T-helper 9 cell (primary cell): ENCODE data around the gene ALDH3B1.

Experiments
- DNase-seq: peaks from one replicate; pipeline ENCODE4 v3.0.0-alpha.2; 2020

Gene ALDH3B1

DNA sequence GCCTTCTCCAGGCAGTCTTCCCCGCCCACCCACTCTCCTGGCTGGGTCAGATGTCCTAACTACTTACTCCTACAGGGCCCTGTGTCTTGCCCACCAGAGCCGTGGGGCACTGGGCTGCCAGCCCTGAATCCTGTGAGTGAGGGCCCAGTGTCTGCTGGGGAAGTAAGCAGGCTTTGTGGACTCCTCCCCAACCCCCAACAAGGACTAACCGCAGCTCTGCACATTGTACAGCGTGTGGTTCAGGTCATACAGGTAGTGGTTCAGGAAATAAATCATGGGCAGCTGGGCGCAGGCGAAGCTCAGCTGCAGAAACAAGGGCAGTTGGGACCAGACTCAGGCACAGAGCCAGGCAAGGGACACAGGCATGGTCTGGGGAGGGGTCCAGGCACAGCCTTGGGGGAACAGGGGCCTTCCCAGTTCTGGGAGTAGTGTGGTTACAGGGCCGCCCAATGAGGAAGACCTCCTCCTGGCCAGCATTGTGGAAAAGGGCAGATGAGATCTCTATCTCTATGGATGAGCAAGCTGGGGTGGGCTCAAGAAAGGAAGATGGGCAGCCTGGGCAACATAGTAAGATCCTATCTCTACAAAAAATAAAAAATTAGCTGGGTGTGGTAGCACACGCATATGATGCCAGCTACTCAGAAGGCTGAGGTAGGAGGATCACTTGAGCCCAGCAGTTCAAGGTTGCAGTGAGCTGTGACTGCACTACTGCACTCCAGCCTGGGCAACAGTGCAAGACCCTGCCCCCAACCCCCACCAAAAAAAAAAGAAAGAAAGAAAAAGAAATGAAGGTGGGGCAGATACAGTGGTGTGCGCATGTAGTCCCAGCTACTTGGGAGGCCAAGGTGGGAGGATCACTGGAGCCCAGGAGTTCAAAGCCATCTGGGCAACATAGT lies 11.7 kb upstream of the ALDH3B1 start:
- DNase-seq = no peak

DNA sequence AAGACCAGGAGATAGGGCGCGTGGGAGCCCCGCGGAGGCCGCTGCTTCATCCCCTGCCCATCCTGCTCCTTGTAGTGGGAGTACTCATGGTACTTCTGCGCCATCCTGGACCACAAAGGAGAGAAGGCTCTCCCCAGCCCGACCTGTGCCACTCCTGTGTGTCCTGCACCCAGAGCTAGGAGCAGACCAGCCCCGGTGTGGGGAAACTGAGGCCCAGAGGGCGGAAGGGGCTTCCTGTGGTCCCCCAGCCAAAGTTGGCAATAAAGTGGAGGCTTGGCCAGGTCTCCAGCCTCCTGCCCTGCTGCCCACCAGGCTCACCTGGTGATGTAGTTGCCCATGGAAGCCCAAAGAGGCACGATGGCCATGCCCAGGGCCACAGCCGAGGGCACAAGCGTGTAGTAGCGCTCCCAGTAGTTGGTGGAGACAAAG lies 10.9 kb upstream of the ALDH3B1 start:
- no peak for DNase-seq

DNA sequence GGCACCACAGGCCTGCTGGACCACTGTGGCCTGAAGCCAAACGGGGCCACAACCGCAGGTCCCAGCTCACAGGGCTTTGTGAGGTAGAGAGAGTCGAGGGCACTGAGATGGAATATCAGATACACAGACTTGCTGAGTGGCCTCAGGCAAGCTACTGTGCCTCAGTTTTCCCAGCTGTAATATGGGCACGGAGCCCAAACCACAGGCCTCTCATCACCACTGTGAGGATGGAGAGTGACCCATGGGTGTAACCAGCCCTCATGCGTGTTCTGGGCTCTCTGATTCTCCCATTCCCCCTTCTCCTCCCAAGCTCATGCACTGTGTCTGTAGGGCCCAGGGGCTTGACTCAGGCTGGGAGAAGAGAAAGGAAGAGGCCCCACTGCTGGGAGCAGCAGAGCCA lies 10.4 kb upstream of the ALDH3B1 start:
- no peak for DNase-seq

DNA sequence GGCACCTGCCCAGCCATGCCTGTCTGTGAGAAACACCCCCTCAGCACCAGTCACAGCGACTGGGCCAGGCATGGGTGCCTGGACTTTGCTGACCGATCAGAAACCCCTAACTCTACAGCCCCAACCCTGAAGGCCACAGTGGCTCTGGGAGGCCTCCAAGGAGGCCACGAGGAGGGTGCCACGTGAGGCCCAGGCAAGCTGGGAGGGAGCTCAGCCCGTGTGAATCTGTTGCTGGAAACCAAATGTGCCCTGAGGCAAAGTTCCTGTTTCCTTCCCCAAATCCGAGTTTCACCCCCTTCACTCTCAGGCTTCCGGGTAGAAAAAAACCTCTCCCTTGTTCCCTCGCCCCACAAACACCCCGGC lies 7.6 kb upstream of the ALDH3B1 start:
- DNase-seq = no peak

DNA sequence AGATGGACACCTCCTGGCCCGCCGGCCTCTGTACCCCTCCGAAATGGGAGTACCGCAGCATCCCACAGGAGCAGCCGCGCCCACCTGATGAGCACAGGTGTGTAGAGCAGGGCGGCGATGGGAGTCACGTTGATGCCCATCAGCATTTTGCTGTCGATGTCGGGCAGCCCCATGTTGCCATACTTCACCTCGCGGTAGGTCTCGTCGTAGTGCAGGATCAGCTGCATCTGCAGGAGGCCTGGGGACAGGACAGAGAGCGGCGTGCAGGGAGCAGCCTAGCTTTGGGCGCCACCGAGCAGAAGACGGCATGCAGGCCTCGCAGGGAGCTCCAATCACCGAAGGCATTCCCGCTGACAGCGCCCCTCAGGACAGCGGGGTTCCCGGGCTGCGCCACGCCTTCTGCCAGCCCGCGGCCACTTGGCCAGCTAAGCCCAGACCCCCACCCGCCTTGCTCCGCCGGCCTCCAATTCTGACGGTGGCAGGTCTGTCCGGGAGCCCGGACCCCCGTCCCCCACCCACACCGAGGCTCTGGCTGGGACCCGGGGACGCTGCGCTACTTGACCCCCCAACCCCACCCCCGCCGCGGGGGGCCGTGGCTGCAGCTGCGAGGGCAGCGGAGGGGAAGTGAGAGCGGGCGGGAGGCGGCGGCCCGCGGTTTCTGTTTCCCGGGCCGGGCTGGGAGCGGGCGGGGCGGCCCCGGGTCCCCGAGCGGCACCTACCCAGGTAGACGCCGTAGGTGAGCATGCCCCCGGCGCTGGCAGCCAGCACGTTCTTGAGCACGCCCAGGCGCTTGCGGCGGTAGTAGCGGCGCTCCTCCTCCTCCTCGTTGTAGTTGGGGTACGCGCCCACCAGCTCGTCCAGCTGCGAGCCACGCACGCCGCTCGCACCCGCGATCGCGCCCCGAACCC lies 6.9 kb upstream of the ALDH3B1 start:
- peak; percentile 51 for DNase-seq

DNA sequence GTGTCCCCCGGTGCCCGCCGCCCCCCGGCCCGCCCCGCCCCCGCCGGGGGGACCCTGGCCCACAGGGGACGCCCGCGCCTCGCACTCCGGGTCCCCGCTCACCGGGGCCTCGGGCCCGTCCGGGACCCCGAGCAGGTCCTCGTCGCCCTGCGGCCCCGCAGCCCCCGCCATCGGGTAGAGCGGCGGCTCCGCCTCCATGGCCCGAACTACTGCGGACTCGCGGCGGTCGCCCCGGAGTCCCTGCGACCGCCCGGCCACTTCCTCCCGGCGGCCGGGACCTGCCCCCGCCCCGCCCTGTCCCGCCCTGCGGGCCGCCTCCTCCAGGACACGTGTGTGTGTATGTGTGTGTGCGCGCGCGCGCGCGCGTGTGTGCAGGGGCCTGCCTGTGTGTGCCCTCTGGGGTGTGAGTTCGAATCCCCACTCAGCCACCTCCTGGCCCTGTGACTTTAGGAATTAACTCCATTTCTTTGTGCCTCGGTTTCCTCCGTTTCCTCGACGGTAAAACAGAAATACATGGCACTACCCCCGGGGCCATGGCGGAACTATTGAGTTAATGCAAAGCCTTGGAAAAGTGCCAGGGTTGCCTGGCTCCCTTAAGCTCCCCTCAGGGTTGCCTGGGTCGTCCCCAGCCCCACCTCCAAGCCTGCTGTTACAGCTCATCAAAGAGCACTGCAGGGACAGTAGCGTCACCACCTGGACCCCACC lies 6.1 kb upstream of the ALDH3B1 start, which contains the start of gene UNC93B1:
TSS of gene UNC93B1 (minus strand) at position 252 of the 705 bp plus-strand sequence. CDS start at position 198, 54 bp downstream.
- peak; percentile 63 for DNase-seq

DNA sequence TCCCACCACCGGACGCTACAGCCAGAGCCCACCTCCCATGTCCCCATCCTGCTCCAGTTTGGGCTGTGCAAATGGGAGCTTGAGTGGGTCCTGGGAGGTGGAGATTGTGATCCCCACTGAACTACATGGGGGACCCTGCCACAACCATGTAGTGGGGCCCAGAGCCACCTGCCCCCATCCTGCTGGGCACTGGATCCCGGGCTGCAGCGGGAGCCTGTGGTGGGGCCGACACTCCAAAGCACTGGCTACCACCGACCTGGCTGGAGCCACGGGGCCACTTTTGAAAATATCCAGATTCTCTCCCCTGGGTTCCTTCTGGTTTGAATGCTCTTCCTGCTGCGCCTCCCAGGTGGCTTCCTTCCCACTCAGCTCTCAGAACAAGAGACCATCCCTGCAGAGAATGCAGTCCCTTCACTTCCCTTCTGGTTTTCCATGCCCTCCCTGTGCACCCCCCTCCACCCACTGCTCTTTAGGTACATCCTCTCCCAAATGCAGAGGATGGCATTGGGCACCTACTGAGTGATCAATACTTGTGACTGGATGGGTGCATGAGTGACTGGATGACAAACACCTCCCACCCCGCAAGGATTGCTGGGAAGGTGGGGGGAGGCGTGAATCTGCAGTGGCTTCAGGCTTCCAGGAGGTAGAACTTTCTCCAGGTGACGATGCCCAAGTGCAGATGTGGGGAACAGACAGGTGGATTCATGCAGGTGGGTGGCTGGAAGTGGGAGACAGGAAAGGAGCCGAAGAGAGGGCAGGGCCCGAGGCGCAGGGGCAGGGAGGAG lies 5.4 kb upstream of the ALDH3B1 start:
- DNase-seq = no peak

DNA sequence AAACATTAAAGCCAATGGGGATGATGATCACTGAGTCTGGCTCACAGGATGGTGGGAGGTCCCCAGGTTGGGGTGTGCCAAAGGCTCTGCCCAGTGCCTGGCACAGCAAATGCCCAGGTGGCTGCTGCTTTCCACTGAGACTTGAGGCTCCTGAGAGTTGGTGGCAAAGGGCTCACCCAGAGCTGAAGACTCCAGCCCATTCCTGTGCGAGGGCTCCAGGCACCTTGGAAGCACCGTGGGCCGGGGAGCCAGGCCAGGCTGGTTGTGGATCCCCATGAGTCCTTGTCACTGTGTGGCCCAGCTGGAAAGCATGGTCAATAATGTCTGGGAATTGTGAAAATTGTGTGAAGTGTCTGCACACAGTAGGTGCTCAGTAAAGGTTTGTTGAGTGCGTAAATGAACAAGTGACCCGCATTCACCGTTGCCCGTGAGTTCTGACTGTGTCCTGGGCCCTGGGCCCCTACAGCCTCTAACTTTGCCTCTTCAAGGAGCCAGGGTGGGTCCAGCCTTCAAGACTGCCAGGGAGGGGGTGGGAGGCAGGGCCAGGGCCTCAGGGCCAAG lies 3.4 kb upstream of the ALDH3B1 start:
- DNase-seq = no peak

DNA sequence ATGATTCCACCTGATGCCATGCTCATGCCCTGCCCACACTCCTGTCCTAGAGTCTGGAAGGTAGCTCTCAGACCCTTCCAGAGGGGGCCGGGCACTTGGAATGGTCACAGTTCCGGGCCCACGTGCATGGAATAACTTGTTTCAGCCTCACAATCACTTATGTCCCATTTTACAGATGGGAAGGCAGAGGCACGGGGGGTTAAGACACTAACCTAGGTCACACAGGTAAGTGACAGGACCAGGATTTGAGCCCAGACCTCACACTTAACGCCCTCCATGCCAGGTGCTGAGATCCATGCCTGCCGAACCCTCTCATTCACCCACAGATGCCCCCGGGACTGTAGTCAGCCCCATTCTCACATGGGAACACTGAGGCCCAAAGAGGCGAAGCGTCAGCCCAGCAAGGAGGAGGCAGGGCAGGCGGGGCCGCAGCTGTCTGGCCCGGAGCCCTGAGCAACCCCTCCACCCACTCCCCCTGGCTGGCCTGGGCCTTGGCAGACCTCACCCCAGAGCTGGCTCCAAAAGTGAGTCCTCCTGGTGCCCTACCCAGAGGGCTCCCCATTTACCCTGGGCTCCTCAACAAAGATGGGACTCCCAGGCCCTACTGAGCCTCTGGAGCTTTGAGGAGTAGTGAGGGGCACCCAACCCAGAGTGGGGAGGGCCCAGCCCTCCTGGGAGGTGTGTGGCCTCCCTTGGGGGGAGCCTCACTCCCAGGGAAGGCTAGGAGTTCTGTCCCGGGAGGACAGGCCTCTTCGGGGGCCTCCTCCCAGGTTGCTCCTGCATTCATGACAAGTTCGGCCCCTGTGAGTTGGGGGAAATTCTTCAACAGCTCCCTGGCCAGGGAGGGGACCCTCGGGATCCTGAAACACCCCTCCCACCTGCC lies 2.4 kb upstream of the ALDH3B1 start:
- no peak for DNase-seq

DNA sequence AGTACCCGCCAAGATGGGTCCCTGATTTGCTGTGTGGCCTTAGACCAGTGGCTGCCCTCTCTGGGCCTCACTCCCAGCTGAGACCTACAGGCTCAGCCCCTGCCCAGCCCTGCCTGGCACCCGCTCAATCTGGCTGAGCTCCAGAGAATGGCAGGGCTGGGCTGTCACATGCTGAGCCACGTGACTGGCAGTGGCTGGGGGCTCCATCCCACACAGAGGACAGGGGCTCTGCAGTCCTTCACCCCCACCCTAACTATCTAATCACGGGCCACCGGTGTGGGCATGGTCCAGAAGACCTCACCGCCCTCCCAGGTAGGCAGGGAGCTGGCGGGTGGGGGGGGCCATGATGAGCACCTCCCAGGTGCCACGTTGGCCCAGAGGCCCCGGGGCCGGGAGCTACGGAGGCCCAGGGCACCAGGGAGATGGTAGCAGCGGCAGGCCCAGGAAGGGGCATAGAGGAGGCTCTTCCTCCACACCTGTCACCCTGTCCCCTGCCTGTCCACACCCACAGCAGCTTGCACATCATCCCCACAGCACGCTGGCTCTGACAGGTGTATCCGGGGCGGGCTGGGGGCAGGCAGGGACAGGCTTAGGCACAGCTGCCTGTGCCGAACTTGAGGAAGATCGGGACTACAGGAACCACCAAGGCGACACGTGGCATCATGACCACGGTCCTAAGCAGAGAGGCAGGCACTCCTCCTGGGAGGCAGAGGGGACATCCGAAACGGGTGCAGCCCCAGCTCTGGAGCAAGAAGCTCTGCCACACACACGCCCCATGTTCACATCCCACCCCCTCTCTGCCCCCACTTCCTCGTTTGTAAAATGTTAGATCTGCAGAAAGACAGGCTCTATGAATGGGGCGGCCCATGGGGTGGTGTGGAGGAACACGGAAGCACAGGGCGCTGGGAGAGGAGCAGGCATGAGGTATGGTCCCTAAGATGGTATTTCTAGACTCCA lies 1.5 kb upstream of the ALDH3B1 start:
- no peak for DNase-seq

DNA sequence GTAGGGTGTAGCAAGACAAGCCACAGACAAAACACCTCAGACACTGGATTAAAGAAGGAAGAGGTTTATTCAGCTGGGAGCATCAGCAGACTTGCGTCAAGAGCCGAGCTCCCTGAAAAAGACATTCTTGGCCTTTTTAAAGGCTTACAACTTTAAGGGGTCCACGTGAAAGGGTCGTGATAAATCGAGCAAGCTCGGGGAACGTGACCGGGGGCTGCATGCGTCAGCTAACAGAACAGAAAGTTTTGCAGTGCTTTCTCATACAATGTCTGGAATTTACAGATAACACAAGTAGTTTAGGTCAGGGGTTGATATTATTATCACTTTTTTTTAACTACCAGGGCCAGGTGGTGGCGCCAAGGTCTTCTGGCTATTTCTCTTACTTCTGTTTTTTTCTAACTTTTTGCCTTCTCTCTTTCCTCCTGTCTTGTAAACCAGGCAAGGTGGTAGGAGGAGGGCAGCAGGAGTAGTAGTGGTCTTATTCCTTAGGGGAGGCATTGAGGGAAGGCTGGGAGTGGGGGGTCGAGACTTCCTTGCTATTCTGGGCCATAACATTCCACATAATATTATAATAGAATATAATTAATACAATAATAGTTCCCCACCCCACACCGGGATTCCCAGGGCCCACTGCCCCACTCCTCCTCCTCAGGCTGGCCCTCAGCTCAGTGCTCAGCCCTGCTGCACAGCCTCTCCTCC lies 587 bp upstream of the ALDH3B1 start:
- no peak for DNase-seq

DNA sequence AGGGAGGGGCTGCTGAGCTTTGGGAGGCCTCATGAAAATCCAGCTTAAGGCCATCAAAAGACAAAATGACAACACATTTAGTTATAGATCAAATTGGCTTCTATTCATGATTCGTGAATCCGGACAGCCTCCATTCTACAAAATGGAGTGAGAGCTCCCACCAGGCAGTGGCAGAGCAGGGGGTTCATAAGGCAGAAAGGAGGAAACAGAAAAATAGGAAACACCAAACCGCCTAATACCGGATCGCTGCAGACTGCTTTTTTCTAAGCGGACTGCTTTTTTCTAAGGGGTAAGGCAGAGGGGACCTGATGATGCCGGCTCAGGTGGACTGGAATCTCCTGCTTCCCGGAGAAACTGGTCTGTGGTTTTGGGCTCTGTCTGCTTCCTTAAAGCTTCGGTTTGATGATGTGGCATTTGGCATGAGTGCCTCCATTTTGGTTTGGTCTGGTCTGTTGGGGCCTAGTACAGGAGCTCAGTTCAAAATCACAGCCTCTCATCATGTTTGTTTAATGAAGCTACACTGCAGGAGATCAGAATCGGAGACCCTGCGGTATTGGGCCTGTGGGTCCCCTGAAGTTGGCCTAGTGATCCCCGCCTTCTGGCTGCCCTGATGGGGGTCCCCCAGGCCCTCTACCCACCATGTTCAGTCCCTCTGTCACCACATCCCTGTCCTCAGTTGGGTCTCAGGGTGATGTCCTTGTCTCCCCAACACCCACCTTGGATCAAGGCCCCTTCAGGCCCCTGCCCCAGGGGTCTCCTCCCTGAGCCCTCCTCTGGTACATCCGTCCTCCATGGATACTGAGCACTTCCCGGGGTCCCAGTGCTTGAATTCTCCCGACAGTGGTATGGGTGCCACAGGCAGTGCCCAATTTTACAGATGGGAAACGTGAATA lies 1.2 kb downstream of the ALDH3B1 start:
- DNase-seq = no peak

DNA sequence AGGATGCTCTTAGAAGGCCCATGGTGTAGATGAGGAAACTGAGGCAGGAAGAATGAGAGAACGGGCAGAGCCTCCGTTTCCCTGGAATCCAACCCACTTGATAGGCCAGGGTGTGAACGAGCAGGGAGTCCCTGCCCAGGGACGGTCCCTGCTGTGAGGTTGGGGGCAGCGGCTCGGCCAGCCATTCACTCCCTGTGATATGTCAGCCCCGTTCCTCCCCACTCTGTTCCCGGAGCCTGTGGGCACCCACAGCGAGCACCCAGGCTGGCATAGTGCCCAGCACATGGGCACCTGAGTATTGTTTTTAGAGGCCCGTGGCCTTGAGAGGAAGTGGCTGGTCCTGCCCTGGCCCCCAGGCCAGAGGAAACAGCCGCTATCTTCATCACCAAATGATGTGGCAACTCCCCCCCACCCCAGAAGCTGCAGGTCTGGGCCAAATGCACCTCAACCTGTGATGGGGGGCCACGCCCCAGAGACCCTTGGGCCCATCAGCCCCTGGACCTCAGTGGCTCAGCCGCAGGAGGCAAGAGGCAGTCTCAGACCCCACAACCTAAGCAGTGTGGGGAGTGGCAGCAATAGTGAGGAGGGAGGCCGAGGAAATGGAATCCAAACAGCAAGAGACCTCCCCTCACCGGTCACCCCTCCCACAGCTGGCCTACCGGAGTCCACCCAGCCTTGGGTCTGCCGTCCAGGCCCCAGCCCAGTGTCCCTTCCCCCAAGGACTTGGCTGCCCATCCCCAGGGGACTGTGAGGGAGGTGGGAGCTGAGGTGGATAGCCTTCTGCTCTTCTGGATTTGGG lies 2.1 kb downstream of the ALDH3B1 start:
- no peak for DNase-seq

DNA sequence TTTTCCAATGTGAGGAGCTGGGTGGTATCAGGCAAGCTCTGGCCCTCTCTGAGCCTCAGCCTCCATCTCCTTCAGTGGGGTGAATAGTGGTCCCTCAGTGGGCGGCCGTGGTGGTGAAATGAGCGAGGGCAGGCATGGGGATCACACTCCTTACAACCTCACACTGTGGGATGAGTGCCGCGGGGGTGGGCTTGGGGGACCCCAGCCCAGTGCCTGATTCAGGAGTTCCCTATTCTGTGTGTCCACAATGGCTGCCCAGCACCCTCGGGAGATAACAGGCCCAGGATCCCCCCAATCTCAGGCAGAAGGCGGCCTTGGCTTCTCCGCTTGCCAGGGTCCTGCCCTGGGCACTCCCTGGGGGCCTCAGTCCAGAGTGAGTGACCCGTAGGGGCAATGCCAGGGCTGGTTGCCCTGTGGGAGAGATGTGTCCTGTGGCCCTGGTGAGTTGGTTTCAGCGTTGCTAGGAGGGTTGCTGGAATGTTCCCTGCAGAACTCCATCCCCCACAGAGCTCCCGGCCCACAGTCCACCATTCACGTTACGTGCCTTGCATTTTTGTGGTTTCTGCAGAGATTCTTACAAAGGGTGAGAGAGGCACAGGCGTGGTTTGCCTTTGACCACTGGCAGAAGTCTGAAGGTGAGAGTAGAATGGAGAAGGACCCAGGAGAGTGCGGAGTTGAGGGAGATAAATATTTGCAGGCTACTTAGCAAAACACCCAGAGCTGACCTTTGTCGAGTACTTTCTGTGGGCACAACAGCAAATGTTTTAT lies 2.9 kb downstream of the ALDH3B1 start:
- no peak for DNase-seq

DNA sequence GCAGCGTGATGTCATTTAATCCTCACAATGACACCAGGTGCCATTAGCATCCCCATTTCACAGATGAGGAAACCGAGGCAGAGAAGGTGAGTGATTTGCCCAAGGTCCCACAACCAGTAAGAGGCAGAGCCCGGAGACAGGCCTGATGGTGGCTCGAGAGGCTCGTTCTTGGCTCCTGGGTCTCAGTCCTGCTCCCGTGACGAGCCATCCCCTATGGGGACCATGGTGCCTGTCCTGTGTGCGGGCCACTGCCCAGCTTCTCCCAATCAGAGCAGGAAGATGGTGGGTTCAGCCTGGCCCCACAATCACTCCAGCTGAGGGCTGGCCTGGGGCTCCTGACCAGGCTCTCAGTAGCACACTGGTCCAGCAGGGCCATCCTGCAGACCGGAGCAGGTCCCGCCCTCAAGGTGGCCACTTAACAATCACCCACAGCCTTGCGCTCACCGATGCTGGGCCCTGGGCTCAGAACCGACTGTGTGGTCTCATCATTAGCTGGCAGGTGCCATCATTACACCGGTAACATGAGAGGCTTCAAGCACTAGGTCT lies 3.6 kb downstream of the ALDH3B1 start:
- DNase-seq = no peak
